ENCODE measurements around the gene ADGRD1.

DNA sequence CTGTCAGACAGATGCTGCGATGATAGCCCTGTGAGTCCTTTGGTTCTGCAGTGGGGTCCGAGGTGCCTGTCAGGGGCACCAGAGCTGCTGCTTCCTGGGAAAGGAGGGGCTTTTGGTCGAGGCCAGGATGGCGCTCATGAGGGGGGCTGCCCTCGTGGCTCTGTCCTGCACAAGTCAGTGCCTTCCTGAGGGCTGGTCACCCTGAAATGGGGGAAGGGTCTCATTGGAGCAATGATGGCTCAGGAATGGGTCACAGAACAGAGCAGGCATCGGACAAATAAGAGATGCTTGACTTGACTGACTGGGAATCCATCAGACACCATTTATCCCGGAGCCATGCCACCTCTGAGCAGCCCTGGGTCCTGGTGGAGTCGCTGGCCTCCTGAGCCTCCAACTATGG lies 121.9 kb downstream of the ADGRD1 start:
- TF ChIP-seq POLR2A (IDR thresholded peaks at IDR 0.05; ENCODE audit: extremely low read depth, insufficient read length) (no peak), MYC (IDR thresholded peaks at IDR 0.05; ENCODE audit: low read depth, low read length) (no peak)
- TF ChIP-seq, protein P1, sequence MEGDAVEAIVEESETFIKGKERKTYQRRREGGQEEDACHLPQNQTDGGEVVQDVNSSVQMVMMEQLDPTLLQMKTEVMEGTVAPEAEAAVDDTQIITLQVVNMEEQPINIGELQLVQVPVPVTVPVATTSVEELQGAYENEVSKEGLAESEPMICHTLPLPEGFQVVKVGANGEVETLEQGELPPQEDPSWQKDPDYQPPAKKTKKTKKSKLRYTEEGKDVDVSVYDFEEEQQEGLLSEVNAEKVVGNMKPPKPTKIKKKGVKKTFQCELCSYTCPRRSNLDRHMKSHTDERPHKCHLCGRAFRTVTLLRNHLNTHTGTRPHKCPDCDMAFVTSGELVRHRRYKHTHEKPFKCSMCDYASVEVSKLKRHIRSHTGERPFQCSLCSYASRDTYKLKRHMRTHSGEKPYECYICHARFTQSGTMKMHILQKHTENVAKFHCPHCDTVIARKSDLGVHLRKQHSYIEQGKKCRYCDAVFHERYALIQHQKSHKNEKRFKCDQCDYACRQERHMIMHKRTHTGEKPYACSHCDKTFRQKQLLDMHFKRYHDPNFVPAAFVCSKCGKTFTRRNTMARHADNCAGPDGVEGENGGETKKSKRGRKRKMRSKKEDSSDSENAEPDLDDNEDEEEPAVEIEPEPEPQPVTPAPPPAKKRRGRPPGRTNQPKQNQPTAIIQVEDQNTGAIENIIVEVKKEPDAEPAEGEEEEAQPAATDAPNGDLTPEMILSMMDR (IDR thresholded peaks at IDR 0.05; ENCODE audit: low read depth, low read length): no peak
- TF ChIP-seq, protein P2, sequence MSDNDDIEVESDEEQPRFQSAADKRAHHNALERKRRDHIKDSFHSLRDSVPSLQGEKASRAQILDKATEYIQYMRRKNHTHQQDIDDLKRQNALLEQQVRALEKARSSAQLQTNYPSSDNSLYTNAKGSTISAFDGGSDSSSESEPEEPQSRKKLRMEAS (IDR thresholded peaks at IDR 0.05; ENCODE audit: low read depth, low read length): no peak

Measured in NB4 (cell line).